Effector memory CD8-positive, alpha-beta T cell (primary cell): ENCODE results near the gene PPP1R13B.

ENCODE experiments used
- ATAC-seq: fragments of 150-1000 bp; cut with Tn5 transposase; replicated peaks from 2 replicates; pipeline ENCODE4 v1.10.0; 2021; ENCODE audit warnings: mild to moderate bottlenecking, moderate library complexity
- DNase-seq, 3 experiments: peaks; one replicate each; pipeline ENCODE4 v3.0.0; 2021
- H3K27ac Mint-ChIP-seq, 2 donors: one replicate each; pipeline ENCODE4 v1.8.0; 2022; ENCODE audit warnings: mild to moderate bottlenecking in 2 of 2, mixed read lengths in 2 of 2, moderate library complexity in 2 of 2
- H3K27me3 Mint-ChIP-seq, 2 donors: one replicate each; pipeline ENCODE4 v1.8.0; 2022; ENCODE audit warnings: mixed read lengths in 2 of 2
- H3K36me3 Mint-ChIP-seq: one replicate; pipeline ENCODE4 v1.8.0; 2022; ENCODE audit warnings: mild to moderate bottlenecking, moderate library complexity, mixed read lengths; ENCODE audit not compliant: insufficient read depth
- H3K4me1 Mint-ChIP-seq, 2 donors: one replicate each; pipeline ENCODE4 v1.8.0; 2022; ENCODE audit warnings: low read depth in 2 of 2, mixed read lengths in 2 of 2
- H3K4me3 Mint-ChIP-seq, 2 donors: one replicate each; pipeline ENCODE4 v1.8.0; 2022; ENCODE audit warnings: mild to moderate bottlenecking in 2 of 2, mixed read lengths in 2 of 2, moderate library complexity in 2 of 2
- H3K9me3 Mint-ChIP-seq, 2 donors: one replicate each; pipeline ENCODE4 v1.8.0; 2022; ENCODE audit warnings: mixed read lengths in 2 of 2

The PPP1R13B gene

DNA sequence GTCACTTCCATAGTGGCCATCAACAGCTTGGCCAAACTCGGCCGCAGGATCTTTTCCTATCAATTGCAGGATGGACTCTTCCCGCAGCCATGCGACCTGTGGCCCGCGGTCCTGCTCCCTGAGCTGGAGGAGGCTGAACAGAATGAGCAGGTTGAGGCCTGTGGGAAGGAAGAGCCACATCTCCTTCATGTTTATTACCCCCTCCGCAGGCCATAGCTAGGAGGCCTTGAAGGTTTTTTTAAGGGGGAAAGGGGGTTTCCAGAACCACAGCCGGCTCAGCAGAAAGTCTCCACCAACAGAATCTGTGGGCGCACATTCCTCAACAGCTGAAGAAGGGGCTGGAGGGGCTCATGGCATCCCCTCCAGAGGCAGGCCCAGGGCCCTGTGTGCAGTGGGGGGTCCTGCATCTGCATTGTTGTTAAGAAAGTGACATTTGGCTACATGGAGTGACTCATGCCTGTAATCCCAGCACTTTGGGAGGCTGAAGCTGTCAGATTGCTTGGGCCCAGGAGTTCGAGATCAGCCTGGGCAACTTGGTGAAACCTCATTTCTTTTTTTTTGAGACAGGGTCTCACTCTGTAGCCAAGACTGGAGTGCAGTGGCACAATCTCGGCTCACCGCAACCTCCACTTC, 25.2 kb upstream of the PPP1R13B start:
- Mint-ChIP-seq H3K36me3 (peaks cover 2% of the 10 kb centered on the region), H3K4me1 (peaks cover 0 to 13% of the 10 kb centered on the region in 2 donors), H3K9me3 (no peaks in the 10 kb centered on the region), H3K27me3 (peaks cover 0 to 11% of the 10 kb centered on the region in 2 donors), H3K27ac (peak overlapping the region; percentile 78 to 92), H3K4me3 (peak overlapping the region; percentile 85 to 93)
- DNase-seq (peak in 2 of 3 experiments; percentile 20 to 23), ATAC-seq (peak; percentile 73)

- Mint-ChIP-seq H3K4me3 (peak overlapping the region; percentile 85 to 93), H3K27me3 (peaks cover 0 to 11% of the 10 kb centered on the region in 2 donors), H3K27ac (peak overlapping the region; percentile 78 to 92), H3K9me3 (no peaks in the 10 kb centered on the region), H3K4me1 (peaks cover 0 to 13% of the 10 kb centered on the region in 2 donors), H3K36me3 (peaks cover 2% of the 10 kb centered on the region)
- DNase-seq (peak; percentile 62 to 63 (median 63)), ATAC-seq (peak; percentile 87)
These were observed 24.5 kb upstream of the PPP1R13B start for GRCh38 chr14:103871596-103872480.

DNA sequence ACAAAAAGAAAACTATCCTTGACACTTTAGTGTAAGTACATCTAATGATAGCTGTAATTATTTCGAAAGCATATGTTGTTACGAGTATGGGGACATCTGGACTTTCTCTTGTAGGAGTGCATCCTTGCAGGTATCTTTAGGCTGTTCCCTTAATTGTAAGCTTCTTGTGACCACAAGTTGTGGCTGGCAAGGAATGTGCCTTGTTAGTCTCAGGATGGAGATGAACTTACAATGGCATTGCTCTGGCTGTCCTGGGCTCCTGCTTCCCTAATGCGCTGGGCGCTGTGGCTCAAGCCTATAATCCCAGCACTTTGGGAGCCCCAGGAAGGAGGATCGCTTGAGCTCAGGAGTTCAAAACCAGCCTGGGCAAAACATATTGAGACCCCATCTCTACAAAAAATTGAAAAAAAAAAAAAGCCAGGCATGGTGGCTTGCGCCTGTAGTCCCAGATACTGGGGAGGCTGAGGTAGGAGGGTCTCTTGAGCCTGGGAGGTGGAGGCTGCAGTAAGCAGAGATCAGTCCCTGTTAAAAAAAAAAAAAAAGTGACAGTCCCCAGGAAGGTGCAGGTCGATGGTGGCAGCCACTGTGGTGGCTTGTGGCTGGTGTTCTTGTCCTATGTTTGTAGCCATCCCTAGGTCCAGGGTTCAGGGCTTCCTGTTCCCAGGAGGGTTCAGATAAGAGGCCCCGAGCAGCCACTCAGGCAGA, 23.7 kb upstream of the PPP1R13B start:
- DNase-seq (no peak), ATAC-seq (no peak)
- peak overlapping the region; percentile 28 to 41 for H3K27ac Mint-ChIP-seq
- peaks cover 0 to 11% of the 10 kb centered on the region in 2 donors for H3K27me3 Mint-ChIP-seq
- H3K4me3 Mint-ChIP-seq, result peak overlapping the region; percentile 85 to 93
- no peaks in the 10 kb centered on the region for H3K9me3 Mint-ChIP-seq
- peaks cover 0 to 13% of the 10 kb centered on the region in 2 donors for H3K4me1 Mint-ChIP-seq
- peaks cover 2% of the 10 kb centered on the region for H3K36me3 Mint-ChIP-seq

DNA sequence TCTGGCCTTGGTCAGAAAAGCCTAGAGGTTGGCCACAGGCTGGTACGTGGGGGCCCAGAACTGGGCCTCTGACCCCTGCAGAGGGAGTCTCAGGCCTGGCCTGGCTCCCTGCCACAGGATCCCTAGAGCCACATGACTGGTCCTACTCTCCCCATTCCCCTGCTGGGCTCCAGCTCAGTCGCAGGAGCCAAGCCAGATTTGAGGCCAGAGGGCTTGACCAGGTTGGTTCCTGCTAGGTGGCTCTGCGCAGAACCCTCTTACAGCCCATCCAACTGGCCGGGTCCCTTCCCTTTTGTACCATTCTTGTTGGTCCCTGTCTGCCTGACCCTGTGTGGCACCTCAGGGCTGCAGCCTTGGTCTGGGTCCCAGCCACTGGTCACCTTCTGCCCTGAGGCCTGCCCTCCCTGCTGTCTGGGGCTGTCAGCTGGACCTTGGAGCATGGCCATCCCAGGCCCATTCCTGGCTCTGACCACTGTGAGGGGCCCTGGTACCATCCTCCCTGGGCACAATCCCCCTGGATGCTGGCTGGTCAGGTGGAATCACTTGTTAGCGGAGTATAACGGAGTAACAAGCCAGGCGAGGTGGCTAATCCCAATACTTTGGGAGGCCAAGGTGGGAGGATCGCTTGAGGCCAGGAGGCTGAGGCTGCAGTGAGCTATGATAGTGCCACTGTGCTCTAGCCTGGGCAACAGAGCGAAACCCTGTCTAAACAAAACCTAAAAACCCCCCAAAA, 22.9 kb upstream of the PPP1R13B start:
- H3K4me1 Mint-ChIP-seq, result peaks cover 0 to 13% of the 10 kb centered on the region in 2 donors
- DNase-seq (no peak), ATAC-seq (no peak)
- H3K36me3 Mint-ChIP-seq, result peaks cover 2% of the 10 kb centered on the region
- H3K4me3 Mint-ChIP-seq, result no peak overlapping the region
- no peaks in the 10 kb centered on the region for H3K9me3 Mint-ChIP-seq
- peaks cover 0 to 11% of the 10 kb centered on the region in 2 donors for H3K27me3 Mint-ChIP-seq
- H3K27ac Mint-ChIP-seq, result no peak overlapping the region

DNA sequence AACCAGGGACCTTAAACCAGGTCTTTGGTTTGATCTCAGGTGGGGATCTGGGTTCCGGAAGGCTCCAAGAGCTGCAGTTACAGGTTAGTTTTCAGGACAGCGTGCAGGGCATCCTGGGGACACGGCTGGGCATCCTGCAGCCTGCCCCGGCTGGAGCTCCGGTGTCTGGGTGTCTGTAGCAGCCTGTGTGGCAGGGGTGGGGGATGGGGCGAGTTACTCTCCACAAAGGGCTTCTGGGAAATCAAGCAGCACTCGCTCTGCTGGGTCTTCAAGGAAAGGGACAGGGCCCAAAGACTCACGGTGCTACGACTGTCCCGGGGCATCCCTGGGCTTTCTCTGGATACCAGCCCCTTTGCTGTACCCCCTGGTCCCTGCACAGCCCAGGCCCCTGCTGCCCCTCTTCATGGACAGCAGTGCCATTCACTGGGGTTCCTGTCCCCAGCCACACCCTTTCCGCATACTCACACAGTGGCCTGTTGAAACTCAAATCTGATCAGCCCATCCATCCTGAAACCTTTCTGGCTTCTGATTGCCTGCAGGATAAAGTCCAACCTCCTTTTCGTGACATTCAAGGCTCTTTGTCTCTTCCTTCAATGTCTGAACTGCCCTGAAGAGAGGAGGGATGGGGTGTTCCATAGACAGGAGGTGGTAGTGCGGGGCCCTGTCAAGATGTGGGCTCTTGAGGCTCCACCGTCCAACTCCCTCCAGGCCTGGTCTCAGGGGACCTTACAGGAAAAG, 22.2 kb upstream of the PPP1R13B start:
- H3K27ac Mint-ChIP-seq, result no peak overlapping the region
- H3K4me3 Mint-ChIP-seq, result no peak overlapping the region
- H3K27me3 Mint-ChIP-seq, result peaks cover 0 to 11% of the 10 kb centered on the region in 2 donors
- ATAC-seq, result no peak
- no peaks in the 10 kb centered on the region for H3K9me3 Mint-ChIP-seq
- no peak for DNase-seq
- peaks cover 0 to 8% of the 10 kb centered on the region in 2 donors for H3K4me1 Mint-ChIP-seq
- peaks cover 2% of the 10 kb centered on the region for H3K36me3 Mint-ChIP-seq

DNA sequence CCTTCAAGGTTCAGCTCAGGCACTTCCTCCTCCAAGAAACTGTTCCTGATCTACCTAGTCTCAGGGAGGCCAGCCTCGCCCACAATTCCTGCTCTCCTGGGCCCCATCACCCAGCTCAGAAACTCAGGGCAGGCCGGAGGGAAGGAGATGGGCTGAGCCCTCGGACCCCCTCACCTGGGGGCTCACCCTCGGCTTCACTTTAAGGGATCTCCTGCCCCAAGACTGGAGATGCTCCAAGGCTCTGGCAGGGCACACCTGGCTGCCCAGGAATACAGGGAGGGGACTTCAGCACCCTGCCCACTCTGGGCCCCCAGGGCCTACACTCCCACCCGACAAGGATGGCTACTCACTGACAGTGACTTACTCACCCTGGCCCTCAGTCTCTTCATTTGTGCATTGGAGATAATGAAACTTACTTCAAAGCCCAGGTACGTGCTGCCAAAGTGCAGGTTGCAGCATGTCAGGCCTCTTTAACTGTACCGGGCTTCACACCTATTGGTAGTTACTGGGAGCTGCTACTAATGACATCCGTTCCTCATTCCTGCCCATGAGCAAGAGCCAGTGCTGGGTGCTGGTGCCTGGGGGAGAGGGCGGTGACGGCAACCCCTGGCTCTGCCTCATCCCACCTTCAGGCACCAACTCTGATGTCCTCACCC, 21.0 kb upstream of the PPP1R13B start:
- H3K27me3 Mint-ChIP-seq, result peaks cover 0 to 11% of the 10 kb centered on the region in 2 donors
- H3K4me3 Mint-ChIP-seq, result no peak overlapping the region
- H3K27ac Mint-ChIP-seq, result no peak overlapping the region
- peaks cover 0 to 8% of the 10 kb centered on the region in 2 donors for H3K4me1 Mint-ChIP-seq
- DNase-seq (no peak), ATAC-seq (no peak)
- no peaks in the 10 kb centered on the region for H3K36me3 Mint-ChIP-seq
- no peaks in the 10 kb centered on the region for H3K9me3 Mint-ChIP-seq

GRCh38 chr14:103867523-103867953, 20.2 kb upstream of the PPP1R13B start:
- Mint-ChIP-seq H3K9me3 (no peaks in the 10 kb centered on the region), H3K27ac (no peak overlapping the region), H3K27me3 (peaks cover 0 to 11% of the 10 kb centered on the region in 2 donors), H3K4me3 (no peak overlapping the region), H3K36me3 (no peaks in the 10 kb centered on the region), H3K4me1 (peaks cover 0 to 5% of the 10 kb centered on the region in 2 donors)
- DNase-seq (no peak), ATAC-seq (no peak)

DNA sequence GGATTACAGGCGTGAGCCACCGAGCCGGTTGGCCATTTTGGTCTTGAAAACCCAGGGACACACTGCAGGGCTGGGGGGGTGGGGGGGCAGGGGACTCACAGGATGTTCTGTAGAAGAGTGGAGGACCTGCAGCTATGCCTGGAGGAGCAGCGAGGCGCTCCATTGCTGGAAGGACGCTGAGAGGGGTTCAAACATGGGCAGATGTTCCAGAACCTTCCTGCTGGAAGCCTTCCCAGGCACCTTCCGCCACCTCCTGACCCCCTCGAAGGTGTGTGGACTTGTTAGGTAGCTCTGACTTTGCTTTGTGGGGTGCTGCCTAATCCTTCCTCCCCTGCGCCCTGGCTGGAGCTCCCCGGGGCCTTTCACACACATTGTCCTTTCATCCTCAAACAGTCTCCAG, 19.6 kb upstream of the PPP1R13B start:
- ATAC-seq (no peak), DNase-seq (no peak)
- no peak overlapping the region for H3K27ac Mint-ChIP-seq
- H3K27me3 Mint-ChIP-seq, result peaks cover 0 to 17% of the 10 kb centered on the region in 2 donors
- H3K4me3 Mint-ChIP-seq, result no peak overlapping the region
- H3K36me3 Mint-ChIP-seq, result no peaks in the 10 kb centered on the region
- H3K4me1 Mint-ChIP-seq, result no peaks in the 10 kb centered on the region
- no peaks in the 10 kb centered on the region for H3K9me3 Mint-ChIP-seq

GRCh38 chr14:103863245-103863644, 15.9 kb upstream of the PPP1R13B start:
- no peaks in the 10 kb centered on the region for H3K9me3 Mint-ChIP-seq
- no peak for ATAC-seq
- H3K4me3 Mint-ChIP-seq, result no peak overlapping the region

GRCh38 chr14:103862393-103862782, 15.0 kb upstream of the PPP1R13B start:
- Mint-ChIP-seq H3K27me3 (peaks cover 4 to 22% of the 10 kb centered on the region in 2 donors), H3K4me1 (no peaks in the 10 kb centered on the region), H3K9me3 (no peaks in the 10 kb centered on the region), H3K27ac (peak overlapping the region in 1 of 2 donors; percentile 44), H3K4me3 (no peak overlapping the region), H3K36me3 (no peaks in the 10 kb centered on the region)
- DNase-seq, result no peak
- no peak for ATAC-seq

More at GRCh38 chr14:103863245-103863644, 15.9 kb upstream of the PPP1R13B start:
- no peaks in the 10 kb centered on the region for H3K36me3 Mint-ChIP-seq
- H3K27me3 Mint-ChIP-seq, result peaks cover 4 to 25% of the 10 kb centered on the region in 2 donors
- DNase-seq, result no peak
- no peak overlapping the region for H3K27ac Mint-ChIP-seq
- no peaks in the 10 kb centered on the region for H3K4me1 Mint-ChIP-seq

DNA sequence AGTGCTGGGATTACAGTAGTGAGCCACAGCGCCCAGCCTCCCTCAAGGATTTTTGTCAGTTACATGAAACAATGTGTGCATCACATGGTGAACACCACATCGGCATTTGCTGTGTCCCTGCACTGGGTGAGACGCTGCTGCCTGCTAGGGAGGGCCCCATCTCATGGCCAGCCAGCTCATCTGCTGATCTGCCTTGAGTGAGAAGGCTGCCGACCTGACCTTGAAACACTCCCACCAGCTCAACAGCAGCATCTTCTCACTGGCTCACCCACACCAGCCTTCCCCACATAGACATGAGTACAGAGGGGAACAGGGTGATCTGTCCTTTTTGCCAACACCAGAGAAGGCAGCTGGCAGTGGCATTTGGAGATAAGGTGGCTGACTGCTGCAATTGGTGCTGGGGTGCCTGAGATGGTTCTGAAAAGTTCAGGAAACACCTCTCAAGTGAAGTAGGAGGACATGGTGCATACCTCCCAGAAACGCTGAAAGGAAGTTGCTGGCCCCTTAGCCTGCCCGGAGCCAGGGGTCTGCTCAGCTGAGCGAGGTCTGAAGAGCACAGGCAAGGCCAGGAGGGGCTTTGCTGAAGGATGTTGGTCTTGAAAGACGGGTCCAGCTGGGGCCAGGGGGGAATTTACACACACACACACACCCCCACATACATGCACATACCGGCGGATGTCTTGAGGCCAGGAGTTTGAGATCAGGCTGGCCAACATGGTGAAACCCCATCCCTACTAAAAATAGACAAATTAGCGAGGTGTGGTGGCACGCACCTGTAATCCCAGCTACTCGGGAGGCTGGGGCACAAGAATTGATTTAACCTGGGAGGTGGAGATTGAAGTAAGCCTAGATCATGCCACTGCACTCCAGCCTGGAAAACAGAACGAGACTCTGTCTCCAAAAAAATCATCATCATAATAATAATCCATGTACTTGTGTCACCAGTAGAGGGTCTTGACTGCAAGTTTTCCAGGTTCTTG, 14.3 kb upstream of the PPP1R13B start:
- peaks cover 4 to 22% of the 10 kb centered on the region in 2 donors for H3K27me3 Mint-ChIP-seq
- peak overlapping the region in 1 of 2 donors; percentile 44 for H3K27ac Mint-ChIP-seq
- DNase-seq (no peak), ATAC-seq (no peak)
- H3K4me1 Mint-ChIP-seq, result no peaks in the 10 kb centered on the region
- no peaks in the 10 kb centered on the region for H3K36me3 Mint-ChIP-seq
- no peak overlapping the region for H3K4me3 Mint-ChIP-seq
- H3K9me3 Mint-ChIP-seq, result no peaks in the 10 kb centered on the region
